K562 (cell line): Measurements from ENCODE around the gene LCN12. TPM values are rescaled to one million over a fixed set of nuclear protein-coding genes. Genes with fewer than 3 reads are reported as not detected.
A peak's percentile ranks its signal among the peaks of the same experiment; 100 is the strongest.

Experiments
- CTBP1 ChIP-seq: fragments of 450-650 bp; IDR thresholded peaks from 2 replicates; pipeline ENCODE4 v1.6.1; 2016; ENCODE audit warnings: borderline replicate concordance
- ELF4 ChIP-seq: fragments of 450-650 bp; formaldehyde crosslinking; IDR thresholded peaks from 2 replicates; pipeline ENCODE4 v1.4.0; 2022; ENCODE audit warnings: missing genetic modification characterization
- HDAC6 ChIP-seq: IDR thresholded peaks from 2 replicates; pipeline ENCODE4 v1.6.1; 2012; ENCODE audit warnings: low read depth, mild to moderate bottlenecking, control low read depth, inconsistent platforms, low read length, moderate library complexity
- MGA ChIP-seq: fragments of 450-650 bp; IDR thresholded peaks from 2 replicates; pipeline ENCODE4 v1.6.1; 2016; ENCODE audit warnings: mild to moderate bottlenecking, moderate library complexity
- MIER1 ChIP-seq: fragments of 450-650 bp; IDR thresholded peaks from 2 replicates; pipeline ENCODE4 v1.6.1; 2016; ENCODE audit warnings: antibody characterized with exemption, mild to moderate bottlenecking, low read depth
- ZNF77 ChIP-seq: fragments of 250-450 bp; sonication (Bioruptor Pico); IDR thresholded peaks from 2 replicates; pipeline ENCODE4 v1.5.0; 2020
- polyA plus RNA-seq, 8 experiments: library from polyadenylated mRNA; depleted of rRNA in 4 of 8; stranded (reverse) in 5 of 8; unstranded in 3 of 8; fragments of >200 nt; fragmentation: Nextera tagmentation in 2 of 8; fragmentation: Illumina TruSeq in 1 of 8; extraction: Ambion mirVana in 2 of 8; extraction: Trizol in 1 of 8; gene quantifications; 2 replicates each; pipeline versions ENCODE4 v1.2.1 to v1.2.3, GENCODE V29; 2011 to 2014; ENCODE audit warnings: inconsistent platforms in 1 of 8, missing spikeins in 1 of 8
- total RNA-seq, 7 experiments: library from RNA; depleted of rRNA in 6 of 7; stranded (reverse); fragments of >200 nt in 6 of 7; fragmentation: Illumina TruSeq in 2 of 7; extraction: Trizol in 2 of 7; gene quantifications; 2 replicates each; pipeline versions ENCODE4 v1.2.1 to v1.2.3, GENCODE V29; 2011 to 2021; ENCODE audit warnings: low replicate concordance in 1 of 7

LCN12 gene
- total and polyA plus RNA-seq, 9 of the 15 experiments (the other 6 are each of a cell fraction or from before 2014, with no cell fraction given), result 0.05 TPM; not detected in 8

- TF ChIP-seq MGA, result peak; percentile 76
- no peak for TF ChIP-seq HDAC6
- 0 out of 2 replicates have a peak, but pooled peaks have one; percentile 18 for TF ChIP-seq ELF4 (CRISPR knock-in tag)
- TF ChIP-seq ZNF77, result no peak
- TF ChIP-seq CTBP1, result no peak
- TF ChIP-seq MIER1, result peak; percentile 89
Observed at GRCh38 chr9:136927343-136928271, 24.5 kb upstream of the LCN12 start (continued).
